Omental fat pad (tissue), 4 donors: ENCODE data around the gene TMEM207. TPM values are rescaled to one million over a fixed set of nuclear protein-coding genes. Genes with fewer than 3 reads are reported as not detected.

ENCODE experiments used
- ATAC-seq: fragments of 150-250 bp; one replicate; pipeline ENCODE4 v1.9.1; 2016; ENCODE audit warnings: mild to moderate bottlenecking, moderate library complexity; ENCODE audit not compliant: low FRiP score
- DNase-seq: peaks from one replicate; pipeline ENCODE4 v3.0.0-alpha.2; 2019; ENCODE audit warnings: low spot score
- total RNA-seq, 4 donors: library from RNA; depleted of rRNA; stranded (reverse); fragments of >200 nt; gene quantifications; one replicate each; pipeline ENCODE4 v1.1.0, GENCODE V29; 2016
- TF ChIP-seq, protein P1 (sequence below), 3 donors: fragments of 450-650 bp; IDR thresholded peaks; one replicate each; pipeline ENCODE4 v1.5.1; 2016 to 2017; ENCODE audit warnings: antibody characterized with exemption in 3 of 3, mild to moderate bottlenecking in 3 of 3, moderate library complexity in 2 of 3

The TMEM207 gene
- total RNA-seq, 4 donors from 2014 or later: not detected

- DNase-seq (no peak), ATAC-seq (no peak)
- TF ChIP-seq, protein P1, sequence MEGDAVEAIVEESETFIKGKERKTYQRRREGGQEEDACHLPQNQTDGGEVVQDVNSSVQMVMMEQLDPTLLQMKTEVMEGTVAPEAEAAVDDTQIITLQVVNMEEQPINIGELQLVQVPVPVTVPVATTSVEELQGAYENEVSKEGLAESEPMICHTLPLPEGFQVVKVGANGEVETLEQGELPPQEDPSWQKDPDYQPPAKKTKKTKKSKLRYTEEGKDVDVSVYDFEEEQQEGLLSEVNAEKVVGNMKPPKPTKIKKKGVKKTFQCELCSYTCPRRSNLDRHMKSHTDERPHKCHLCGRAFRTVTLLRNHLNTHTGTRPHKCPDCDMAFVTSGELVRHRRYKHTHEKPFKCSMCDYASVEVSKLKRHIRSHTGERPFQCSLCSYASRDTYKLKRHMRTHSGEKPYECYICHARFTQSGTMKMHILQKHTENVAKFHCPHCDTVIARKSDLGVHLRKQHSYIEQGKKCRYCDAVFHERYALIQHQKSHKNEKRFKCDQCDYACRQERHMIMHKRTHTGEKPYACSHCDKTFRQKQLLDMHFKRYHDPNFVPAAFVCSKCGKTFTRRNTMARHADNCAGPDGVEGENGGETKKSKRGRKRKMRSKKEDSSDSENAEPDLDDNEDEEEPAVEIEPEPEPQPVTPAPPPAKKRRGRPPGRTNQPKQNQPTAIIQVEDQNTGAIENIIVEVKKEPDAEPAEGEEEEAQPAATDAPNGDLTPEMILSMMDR (IDR thresholded peaks at IDR 0.05): no peak
Measured at GRCh38 chr3:190424478-190425439, 24.9 kb downstream of the TMEM207 start.

GRCh38 chr3:190424108-190424477 is 25.6 kb downstream of the TMEM207 start:
- TF ChIP-seq, protein P1 (IDR thresholded peaks at IDR 0.05): no peak
- no peak for ATAC-seq
- DNase-seq: no peak

DNA sequence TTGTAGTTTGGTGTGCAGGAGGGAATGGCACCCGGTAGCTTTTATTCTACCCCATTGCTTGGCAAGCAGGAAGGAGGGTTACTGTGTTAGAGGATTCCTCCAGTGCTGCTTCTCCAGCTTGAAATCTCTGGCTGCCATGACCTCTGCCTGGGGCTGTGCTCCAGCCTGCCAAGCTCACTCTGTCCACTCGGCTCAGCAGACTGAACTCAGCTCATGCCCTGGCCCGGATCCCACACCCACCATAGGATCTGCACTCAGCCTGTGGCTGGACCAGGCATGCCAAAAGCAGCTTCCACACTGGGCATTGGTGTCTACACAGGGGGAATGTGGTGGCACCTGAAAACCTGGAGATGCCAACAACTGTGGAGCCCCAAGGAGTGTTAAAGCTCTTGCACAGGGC is 35.4 kb downstream of the TMEM207 start:
- ATAC-seq: no peak
- TF ChIP-seq, protein P1 (IDR thresholded peaks at IDR 0.05): no peak

DNA sequence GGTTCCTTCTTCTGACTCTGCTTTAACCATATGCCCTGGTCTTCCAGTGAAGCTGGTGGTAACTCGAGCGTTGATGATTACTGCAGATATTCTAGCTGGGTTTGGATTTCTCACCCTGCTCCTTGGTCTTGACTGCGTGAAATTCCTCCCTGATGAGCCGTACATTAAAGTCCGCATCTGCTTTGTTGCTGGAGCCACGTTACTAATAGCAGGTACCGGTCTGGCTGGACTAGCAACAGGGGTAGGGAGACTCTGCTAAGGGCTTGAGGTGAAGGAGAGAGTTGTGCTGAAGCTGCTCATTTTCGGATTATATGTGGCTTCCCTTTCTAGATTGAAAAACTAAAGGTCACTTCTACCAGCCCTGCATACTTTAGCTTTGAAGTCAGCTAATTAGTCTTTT is 45.0 kb downstream of the TMEM207 start:
- no peak for DNase-seq
- TF ChIP-seq, protein P1 (IDR thresholded peaks at IDR 0.05): no peak
- ATAC-seq: no peak

More for the DNA sequence above, 35.4 kb downstream of the TMEM207 start:
- DNase-seq: no peak

GRCh38 chr3:190401963-190402362 is 47.7 kb downstream of the TMEM207 start:
- ATAC-seq (no peak), DNase-seq (no peak)
- TF ChIP-seq, protein P1 (IDR thresholded peaks at IDR 0.05): no peak

GRCh38 chr3:190399677-190400076 is 50.0 kb downstream of the TMEM207 start:
- TF ChIP-seq, protein P1 (IDR thresholded peaks at IDR 0.05): no peak
- DNase-seq (no peak), ATAC-seq (no peak)

DNA sequence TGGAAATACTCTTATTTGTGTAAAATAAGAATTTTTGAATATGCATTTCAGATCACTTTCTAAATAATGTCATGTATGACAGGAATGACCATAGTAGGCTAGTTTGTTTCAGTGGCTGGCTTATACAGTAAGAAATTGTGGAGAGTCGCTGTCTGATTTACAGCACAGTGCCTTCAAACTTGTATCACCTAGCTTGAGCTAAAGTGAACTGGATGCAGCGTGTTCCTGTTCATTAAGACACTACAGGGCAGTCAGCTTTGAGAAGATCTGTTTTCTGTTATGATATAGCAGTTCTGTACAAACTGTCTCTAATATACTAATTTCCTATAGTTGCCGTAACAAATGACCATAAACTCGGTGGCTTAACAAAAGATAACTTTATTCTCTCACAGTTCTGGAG is 51.8 kb downstream of the TMEM207 start:
- TF ChIP-seq, protein P1 (IDR thresholded peaks at IDR 0.05): no peak
- no peak for ATAC-seq
- DNase-seq: no peak
